Activated CD4-positive, alpha-beta T cell treated with anti-CD3 and anti-CD28 coated beads, Interleukin-2, amount 50 U/mL, for 4 hours (primary cell): ENCODE results near the gene ANKRD49.

Source experiments
- DNase-seq, 2 experiments: peaks; one replicate each; pipeline ENCODE4 v3.0.0-alpha.2; 2020

Gene ANKRD49

DNA sequence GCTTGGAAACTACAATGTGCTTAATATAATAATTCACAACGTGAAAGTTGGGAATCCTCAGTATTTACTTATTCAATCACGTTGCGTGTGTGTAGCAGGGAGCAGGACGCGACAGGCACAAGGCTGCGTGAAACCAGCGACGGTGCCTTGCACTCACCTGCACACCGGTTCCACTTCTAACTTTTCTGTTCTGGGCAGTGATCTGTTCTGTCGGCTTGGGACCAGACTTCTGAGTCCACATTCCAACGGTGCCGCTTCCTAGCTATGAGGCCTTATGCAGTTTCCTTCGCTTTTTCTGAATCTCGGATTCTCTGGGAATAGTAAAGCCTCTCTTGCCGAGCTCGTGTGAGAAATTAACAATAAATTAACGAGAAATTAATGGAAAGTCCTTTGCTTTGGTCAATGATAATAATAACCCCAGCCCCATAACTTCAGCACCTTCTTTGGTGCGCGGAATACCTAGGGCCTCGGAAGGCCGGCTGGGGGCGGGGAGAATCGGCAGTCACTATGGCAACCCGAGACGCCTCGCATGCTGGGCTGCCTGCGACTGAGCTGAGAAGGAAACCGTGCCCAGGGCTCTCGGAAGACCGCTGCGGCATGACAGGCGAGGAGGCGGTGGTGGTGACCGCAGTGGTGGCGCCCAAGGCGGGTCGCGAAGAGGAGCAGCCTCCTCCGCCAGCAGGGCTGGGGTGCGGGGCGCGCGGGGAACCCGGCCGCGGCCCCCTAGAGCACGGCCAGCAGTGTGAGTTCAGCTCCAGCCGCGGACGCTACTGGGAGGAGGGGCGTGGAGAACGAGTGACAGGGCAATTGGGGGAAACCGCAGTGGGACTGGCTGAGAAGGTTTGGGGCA lies 18.4 kb downstream of the ANKRD49 start, which contains the start of gene C11orf97:
Gene C11orf97, plus strand, starts transcription at position 530 of the 850 bp plus-strand sequence. Its CDS starts 68 bp downstream, at position 598.
- peak; percentile 36 to 39 for DNase-seq

DNA sequence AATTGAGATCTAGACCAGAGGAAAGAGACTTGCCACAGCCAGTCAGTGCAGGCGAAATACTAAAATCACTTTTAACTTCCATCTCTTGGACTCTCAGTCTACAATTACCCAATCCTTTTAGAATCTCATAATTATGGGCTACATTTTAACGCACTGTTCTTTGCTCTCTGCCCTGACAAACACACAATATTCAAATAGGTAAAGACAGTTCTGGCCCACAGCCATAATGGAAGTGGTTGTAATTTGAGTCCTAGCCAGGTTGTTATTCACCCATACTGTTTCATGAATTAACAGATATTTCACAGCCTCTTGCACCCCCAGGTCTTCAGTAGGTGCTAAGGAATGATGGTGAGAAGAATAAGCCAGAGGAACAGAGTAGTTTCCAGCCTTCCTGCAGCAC lies 19.3 kb downstream of the ANKRD49 start:
- no peak for DNase-seq

DNA sequence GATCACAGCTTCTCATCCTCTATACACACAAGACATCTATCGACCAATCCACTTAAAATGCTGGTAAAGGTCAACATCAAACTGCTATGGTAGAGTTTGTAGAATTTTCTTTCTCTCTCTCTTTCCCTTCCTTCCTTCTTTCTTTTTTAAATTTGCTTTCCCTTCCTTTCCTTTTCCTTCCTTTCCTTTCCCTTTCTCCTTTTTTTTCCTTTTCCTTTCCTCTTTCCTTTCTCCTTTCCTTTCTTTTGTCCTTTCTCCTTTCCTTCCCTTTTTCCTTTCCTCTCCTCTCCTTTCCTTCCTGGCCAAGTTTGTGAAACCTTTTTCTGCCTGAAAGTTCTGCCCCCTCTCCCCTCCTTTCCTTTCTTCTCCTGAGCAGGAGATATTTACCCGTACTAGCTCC lies 21.6 kb downstream of the ANKRD49 start:
- DNase-seq = no peak

DNA sequence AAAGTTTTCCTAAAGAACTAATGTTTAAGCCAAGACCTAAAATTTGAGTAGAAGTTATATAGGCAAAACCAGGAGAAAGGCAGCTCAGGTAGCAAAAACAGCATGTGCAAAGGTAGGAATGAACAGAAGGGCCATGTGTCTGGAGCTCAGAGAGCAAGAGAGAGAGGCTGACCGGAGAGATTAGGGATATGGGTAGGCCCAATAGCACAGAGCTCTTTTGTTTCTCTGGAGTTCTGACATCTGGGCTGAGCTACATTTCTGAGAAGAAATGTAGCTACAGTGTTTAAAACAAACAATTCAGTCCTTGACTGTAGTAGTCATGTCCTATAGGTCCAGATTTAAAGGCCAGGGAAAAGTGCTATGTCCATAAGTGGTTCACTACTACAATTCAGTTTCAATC lies 22.9 kb downstream of the ANKRD49 start:
- DNase-seq = no peak

DNA sequence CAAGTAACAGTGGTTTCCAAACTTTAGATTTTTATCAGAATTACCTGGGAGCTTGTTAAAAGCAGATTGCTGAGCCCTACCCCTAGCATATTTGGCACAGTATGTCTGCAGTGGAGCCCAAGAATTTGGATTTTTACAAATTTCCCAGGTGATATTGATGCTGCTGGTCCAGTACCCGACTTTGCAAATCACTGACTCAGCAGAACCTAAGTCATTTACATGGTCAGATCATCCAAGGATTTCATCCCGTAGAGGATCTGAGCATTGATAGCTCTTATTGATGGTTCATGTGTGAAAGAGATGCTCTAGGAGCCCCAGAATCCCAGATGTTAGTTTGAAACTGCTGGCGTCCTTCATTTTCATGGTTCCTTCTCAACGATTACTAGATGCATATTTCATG lies 24.5 kb downstream of the ANKRD49 start:
- DNase-seq = no peak

DNA sequence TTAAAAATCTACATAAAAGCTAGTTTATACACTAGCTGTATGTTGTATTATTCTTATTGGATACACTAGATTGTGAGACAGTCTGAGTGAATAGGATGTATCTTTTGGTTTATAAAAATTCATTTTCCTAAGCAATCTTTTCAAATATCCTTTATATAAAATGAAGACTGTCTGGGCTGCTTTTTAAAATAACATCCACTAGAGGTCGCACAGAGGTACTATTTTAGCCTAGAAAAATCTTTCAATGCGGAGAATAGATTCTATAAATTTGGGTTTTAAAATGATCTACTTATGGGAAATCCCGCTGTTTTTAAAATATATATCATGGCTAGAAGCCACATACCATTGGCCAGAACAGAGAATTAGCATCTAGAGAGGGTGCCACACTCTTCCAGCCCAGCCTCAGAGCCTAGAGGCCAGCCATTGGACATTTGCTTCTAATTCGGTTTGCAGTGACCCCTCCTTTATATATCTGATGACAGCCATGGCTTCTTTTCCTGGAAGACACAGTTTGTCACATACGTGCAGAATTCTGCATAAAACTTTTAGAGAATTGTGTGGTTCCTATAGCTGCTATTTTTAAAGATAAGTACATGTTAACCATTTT lies 25.8 kb downstream of the ANKRD49 start:
- DNase-seq = no peak

DNA sequence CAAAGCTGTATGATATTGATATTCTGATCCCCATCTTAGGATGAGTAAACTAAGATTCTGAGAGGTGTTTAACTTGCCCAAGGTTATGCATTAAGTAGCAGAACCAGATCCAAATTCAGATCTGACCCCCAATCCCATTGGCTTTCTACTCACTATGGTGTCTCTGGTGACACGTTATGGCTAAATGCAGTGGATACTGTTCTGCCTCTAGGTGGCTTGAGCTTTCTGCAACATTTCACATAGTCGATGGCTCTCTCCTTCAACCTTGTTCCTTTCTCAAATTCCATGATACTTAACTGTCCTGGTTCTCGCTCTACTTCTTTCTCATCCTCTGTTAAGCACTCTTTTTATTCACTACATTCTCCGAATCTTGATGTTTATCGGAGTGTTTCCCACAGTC lies 27.9 kb downstream of the ANKRD49 start:
- no peak for DNase-seq

DNA sequence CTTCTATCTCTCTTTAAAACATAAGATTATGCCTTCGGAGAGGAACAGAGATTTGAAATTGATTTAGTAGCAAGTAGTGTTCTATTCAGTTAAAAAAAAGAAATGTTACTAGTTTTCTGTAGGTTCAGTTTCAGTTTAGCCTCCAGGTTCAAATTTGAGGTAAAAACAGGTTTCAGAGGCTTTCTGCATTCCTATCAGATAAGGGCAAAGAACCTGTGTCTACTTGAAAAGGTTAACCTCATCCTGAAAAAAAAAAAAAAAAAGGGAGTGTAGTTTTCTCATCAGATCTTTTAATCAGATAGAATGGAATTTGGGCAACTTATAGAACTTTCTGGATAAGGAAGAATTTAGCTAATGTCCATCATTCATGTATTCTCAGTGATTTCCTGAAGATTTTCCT lies 30.6 kb downstream of the ANKRD49 start:
- no peak for DNase-seq

DNA sequence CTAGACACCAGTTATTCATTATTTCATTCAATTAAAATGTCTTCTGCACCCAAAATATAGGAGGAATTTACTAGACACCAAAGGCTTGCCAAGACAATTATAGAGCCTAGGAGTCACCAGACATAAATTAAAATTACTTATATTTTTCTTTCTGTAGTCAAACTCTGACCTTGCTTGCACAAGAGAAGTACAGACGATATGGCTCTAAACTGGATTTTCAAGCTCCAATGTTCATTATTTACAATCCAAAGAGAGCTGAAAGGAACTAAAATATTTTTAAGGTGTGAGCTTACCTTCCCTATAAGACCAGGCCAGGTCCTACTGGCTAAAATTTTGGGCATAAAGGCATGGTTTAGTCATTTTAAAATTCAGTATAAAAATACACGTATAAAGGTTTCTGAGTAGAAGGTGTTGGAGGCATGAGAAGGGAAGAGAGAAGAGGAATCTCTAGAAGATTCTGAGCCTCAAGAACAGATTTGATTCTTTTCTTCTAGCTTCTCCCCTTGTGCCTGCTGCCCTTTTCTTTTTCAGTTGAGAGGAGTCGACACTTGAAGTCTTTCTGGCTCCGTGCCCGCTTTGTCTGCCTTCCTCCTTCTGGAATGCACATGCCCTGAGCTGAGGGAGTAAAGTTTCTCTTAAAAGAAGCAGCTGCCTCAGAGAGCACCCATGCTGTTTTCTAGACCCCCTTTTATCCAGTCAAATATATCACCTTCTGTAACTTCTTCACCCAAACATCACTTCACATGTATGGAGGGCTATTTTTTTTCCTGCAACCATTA lies 32.0 kb downstream of the ANKRD49 start:
- DNase-seq = no peak

DNA sequence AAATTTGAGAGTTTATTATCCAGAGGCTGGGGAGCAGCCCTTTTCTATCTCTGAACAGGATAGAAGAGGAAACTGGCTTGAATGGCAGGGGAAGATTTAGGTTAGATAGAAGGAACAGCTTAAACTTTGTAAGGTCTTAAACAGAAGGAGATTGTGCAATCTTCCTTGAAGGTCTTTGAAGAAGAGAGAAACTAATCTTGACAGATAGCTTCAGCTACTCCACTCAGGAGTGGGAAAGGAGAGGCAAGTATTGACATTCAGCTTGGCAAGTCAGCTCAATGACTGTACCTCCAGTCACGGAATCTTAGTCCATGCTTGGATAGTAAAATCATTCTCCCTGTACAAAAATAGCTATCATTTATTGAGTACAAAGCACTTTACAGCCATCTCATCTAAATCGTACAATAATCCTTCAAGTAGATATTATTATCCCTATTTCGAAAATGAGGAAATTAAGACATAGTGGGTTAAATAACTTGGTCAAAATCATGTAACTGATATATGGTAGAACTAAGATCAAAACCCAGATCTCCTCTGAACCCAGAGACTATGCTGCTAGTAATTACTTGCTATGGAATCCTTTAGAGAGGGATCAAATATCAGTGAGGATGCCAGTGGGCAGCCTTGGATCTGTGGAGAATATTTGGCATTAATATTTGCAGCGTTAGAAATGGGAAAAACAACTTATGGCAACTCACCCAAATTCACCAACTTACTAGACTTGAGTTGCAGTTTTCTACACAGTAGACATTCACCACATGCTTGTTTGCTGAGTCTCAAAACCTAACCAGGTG lies 33.1 kb downstream of the ANKRD49 start:
- DNase-seq = no peak

DNA sequence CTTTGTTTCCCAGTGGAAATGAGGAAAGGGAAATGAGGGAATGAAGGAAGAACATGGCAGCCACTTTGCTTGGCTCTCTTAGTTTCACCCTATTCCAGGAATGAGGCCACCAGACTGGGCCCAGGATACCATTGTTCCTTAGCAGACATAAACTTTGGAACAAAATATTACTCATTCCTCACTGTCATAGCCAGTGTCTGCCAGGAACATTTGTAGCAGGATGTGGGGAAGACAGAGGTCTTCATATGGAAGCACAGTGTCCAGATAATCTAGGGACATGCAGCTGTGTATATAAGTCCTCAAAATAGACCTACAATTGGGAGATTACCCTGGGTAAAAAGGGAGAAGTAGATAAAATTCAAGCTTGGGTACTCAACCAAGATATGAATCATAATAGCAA lies 34.8 kb downstream of the ANKRD49 start:
- no peak for DNase-seq

DNA sequence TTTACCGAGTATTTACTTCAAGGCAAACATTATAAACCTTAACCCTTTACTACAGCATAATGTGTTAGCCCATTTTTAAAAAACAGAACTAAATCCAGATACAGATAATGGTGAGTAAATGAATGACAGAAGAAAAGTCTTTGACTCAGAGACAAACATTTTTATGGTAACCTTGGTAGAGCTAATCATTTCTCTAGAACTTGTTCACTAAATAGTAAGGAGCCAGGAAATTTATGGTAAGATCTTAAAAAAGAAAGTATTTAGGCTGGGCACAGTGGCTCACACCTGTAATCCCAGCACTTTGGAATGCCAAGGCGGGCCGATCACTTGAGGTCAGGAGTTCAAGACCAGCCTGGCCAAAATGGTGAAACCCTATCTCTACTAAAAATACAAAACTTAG lies 38.4 kb downstream of the ANKRD49 start:
- no peak for DNase-seq

DNA sequence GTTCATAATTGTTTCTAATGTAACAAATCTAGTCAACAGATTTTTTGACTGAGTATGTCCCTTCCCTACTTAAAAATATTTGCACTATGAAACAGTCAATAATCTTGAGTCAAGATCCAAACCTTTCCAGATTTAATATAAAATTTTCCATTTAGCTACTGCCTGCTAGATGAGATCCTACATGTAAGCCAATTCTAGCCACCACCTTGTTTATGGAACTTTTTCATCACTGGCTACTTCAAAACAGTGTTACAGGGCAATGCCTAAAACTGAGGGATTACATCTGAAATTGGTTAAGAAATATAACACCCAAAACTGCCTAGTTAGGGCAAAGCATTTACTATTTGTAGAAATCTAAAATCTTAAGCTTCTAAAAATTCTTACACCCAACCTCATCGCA lies 39.4 kb downstream of the ANKRD49 start:
- DNase-seq = no peak

DNA sequence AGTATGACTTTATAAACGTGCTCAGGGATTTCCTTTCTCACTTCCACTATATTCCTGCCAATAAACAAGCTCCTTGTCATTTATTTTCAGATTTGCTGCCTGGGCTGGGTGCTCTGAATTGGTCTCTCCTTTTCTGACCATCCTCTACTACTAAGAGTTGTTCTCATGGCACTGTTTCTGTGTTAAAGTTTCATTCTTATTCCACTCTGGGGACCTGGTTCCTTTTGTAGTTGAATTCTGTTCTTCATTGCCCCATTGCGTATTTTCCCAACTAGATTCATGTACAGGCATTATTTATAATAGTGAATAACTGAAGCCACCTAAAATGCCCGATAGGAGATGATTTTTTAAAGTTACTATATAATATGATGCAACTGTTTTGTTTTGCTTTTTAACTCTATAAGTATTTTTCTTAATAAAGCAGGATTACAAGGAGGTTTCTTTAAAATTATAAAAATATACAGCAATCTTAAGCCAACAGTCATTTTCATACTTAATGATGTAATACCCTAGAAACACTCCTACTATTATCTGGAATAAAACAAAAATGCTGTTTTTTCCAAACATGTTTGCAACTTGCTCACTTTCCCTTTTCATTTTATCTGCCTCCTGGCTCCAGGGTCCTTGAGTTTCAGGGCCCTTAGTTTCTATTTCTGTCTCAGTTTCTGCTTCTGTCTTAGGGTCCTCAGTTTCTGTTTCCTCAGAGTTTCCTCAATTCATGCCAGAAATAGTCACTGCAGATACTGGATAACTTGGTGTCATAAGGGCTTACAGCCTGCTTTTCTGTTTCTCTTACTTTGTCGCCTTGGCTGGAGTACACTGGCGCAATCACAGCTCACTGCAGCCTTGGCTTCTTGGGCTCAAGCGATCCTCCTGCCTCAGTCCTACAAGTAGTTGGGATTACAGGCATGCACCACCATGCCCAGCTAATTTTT lies 40.2 kb downstream of the ANKRD49 start:
- DNase-seq = no peak

DNA sequence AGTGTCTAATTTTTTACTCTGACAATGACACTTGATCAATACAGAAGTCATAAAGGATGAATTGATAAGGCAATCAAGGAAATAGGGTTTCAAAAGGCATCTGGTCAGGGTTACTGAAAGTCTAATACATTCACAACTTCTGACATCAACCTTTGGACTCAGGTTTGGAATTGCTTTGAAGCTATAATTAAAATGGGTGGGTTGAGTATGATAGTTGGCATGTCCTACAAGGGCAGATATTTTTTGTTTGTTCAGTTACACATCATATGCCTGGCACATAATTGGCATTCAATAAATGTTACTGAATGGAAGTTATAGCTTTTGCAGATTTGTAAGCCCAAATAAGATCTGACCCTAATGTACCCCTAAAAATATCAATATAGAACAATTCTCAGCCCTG lies 42.6 kb downstream of the ANKRD49 start:
- no peak for DNase-seq

DNA sequence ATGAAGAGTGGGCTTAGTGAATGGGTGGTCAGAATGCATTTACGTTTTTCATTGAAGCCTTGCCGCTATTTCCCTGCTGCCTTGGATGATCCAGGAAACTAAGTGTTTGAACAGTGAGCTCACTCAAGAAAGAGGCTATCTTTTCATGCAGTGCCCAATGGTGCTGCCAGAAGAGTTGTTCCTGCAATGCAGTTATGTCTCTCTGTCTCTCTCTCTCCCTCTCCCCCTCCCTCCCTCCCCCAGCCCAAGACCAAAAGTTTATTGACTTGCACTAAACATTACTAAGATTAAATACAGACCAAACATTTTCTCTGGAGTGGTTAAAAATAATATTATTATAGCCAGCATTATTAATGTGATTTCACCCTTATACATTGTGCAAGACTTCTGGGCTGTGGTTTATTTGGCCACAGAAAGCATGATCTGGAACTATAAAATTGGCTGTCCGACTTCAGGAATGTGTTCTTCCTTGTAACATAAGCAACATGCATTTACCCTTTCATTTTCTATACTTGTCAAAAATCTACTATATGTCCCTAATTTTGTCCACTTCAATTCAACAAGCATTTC lies 43.3 kb downstream of the ANKRD49 start:
- DNase-seq = no peak

DNA sequence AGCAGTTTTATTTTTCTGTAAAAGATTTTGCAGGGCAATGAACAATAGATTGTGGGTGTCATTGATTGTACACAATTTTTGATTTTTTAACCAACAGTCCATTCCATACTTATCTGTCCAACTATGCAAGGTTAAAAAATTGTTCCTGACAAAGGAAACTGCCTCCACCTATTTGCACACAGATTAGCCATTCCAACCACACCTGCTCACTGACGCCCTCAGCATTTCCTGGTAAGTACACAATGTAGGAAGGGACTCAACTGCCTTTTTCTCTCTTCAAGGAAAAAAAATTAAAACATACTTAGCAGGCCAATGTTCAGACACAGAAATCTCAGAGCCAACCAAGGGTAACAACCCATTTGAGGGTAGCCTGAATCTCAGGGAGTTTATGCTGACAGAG lies 45.6 kb downstream of the ANKRD49 start:
- DNase-seq = no peak

DNA sequence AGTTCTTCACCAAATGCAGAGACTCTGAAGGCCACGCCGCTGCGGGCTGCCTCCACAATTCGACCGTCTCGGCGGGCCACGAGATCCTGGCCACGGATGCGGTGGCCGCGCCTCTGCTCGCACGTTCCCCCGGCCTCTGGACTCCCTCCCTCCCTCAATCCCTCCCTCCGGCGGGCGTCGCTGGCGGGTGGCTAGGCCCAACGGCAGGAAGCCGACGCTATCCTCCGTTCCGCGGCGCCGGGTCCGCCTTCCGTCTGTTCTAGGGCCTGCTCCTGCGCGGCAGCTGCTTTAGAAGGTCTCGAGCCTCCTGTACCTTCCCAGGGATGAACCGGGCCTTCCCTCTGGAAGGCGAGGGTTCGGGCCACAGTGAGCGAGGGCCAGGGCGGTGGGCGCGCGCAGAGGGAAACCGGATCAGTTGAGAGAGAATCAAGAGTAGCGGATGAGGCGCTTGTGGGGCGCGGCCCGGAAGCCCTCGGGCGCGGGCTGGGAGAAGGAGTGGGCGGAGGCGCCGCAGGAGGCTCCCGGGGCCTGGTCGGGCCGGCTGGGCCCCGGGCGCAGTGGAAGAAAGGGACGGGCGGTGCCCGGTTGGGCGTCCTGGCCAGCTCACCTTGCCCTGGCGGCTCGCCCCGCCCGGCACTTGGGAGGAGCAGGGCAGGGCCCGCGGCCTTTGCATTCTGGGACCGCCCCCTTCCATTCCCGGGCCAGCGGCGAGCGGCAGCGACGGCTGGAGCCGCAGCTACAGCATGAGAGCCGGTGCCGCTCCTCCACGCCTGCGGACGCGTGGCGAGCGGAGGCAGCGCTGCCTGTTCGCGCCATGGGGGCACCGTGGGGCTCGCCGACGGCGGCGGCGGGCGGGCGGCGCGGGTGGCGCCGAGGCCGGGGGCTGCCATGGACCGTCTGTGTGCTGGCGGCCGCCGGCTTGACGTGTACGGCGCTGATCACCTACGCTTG lies 50.2 kb downstream of the ANKRD49 start, which contains the start of gene FUT4:
Gene FUT4, plus strand, starts transcription at position 227 of the 951 bp plus-strand sequence. Its CDS starts 213 bp downstream, at position 440.
- DNase-seq = peak; percentile 52 to 55

DNA sequence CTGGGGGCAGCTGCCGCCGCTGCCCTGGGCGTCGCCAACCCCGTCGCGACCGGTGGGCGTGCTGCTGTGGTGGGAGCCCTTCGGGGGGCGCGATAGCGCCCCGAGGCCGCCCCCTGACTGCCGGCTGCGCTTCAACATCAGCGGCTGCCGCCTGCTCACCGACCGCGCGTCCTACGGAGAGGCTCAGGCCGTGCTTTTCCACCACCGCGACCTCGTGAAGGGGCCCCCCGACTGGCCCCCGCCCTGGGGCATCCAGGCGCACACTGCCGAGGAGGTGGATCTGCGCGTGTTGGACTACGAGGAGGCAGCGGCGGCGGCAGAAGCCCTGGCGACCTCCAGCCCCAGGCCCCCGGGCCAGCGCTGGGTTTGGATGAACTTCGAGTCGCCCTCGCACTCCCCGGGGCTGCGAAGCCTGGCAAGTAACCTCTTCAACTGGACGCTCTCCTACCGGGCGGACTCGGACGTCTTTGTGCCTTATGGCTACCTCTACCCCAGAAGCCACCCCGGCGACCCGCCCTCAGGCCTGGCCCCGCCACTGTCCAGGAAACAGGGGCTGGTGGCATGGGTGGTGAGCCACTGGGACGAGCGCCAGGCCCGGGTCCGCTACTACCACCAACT lies 51.0 kb downstream of the ANKRD49 start:
- peak in 1 of 2 experiments; percentile 5 for DNase-seq
